OCI-LY3 (cell line): Measurements from ENCODE around the gene APOL3.

Experiments
- H2AFZ ChIP-seq: fragments of 200-600, 300-600 bp; shearing (Covaris generic); 2 replicates; pipeline ENCODE4 v1.6.0; 2014; ENCODE audit warnings: antibody characterized with exemption, low read depth, low read length
- H3K27ac ChIP-seq: fragments of 200-600, 300-600 bp; sonication (generic); 2 replicates; pipeline ENCODE4 v1.5.1; 2014; ENCODE audit warnings: mild to moderate bottlenecking, low read length, moderate library complexity, mixed read lengths
- H3K27me3 ChIP-seq: fragments of 200-600, 300-600 bp; sonication (generic); 2 replicates; pipeline ENCODE4 v1.6.1; 2014; ENCODE audit warnings: low read depth, low read length, mixed read lengths
- H3K36me3 ChIP-seq: fragments of 200-600, 300-600 bp; sonication (generic); replicated peaks from 2 replicates; pipeline ENCODE3; 2014; ENCODE audit warnings: low read depth, low read length, mixed read lengths
- H3K4me1 ChIP-seq: fragments of 300-600, 200-600 bp; sonication (generic); 2 replicates; pipeline ENCODE4 v1.6.1; 2014; ENCODE audit warnings: low read length, mixed read lengths
- H3K4me2 ChIP-seq: fragments of 200-600, 300-600 bp; sonication (generic); 2 replicates; pipeline ENCODE4 v1.6.1; 2014; ENCODE audit warnings: low read length, mixed read lengths
- H3K4me3 ChIP-seq: fragments of 300-600, 200-600 bp; sonication (generic); 2 replicates; pipeline ENCODE4 v1.5.1; 2014; ENCODE audit warnings: antibody characterized with exemption, mild to moderate bottlenecking, low read length, moderate library complexity
- H3K79me2 ChIP-seq: fragments of 300-600, 200-600 bp; shearing (Covaris generic); 2 replicates; pipeline ENCODE4 v1.6.1; 2014; ENCODE audit warnings: mild to moderate bottlenecking, low read length, mixed read lengths
- H3K9ac ChIP-seq: fragments of 300-600, 200-600 bp; shearing (Covaris generic); 2 replicates; pipeline ENCODE4 v1.6.0; 2014; ENCODE audit warnings: mild to moderate bottlenecking, low read length, moderate library complexity
- H3K9me3 ChIP-seq: fragments of 200-600, 300-600 bp; shearing (Covaris generic); 2 replicates; pipeline ENCODE4 v1.6.1; 2014; ENCODE audit warnings: low read length, mixed read lengths; ENCODE audit not compliant: insufficient read depth
- H4K20me1 ChIP-seq: fragments of 200-600, 300-600 bp; sonication (generic); 2 replicates; pipeline ENCODE4 v1.6.1; 2016; ENCODE audit warnings: low read length, mixed read lengths; ENCODE audit not compliant: insufficient read depth
- CTCF ChIP-seq: fragments of 200-600, 300-600 bp; sonication (generic); IDR thresholded peaks from 2 replicates; pipeline ENCODE4 v1.5.1; 2014; ENCODE audit warnings: antibody characterized with exemption, low read length, low read depth
- EZH2phosphoT487 ChIP-seq: fragments of 200-600 bp; shearing (Covaris generic); IDR thresholded peaks from 2 replicates; pipeline ENCODE4 v1.6.1; 2018; ENCODE audit warnings: antibody characterized with exemption, mixed run types, low read depth

The APOL3 gene

GRCh38 chr22:36131907-36132306 lies 28.6 kb downstream of the APOL3 start:
- Histone ChIP-seq H4K20me1 (no peaks in the 10 kb centered on the region), H2AFZ (no peak overlapping the region), H3K36me3 (no peaks in the 10 kb centered on the region), H3K27ac (no peak overlapping the region), H3K4me1 (peaks cover 6% of the 10 kb centered on the region; the same call in 1 of the 2 replicates), H3K79me2 (no peaks in the 10 kb centered on the region), H3K4me3 (no peak overlapping the region), H3K9me3 (no peaks in the 10 kb centered on the region), H3K4me2 (no peak overlapping the region), H3K9ac (no peak overlapping the region), H3K27me3 (peaks cover 67% of the 10 kb centered on the region)
- TF ChIP-seq EZH2phosphoT487 (no peak), CTCF (no peak)

DNA sequence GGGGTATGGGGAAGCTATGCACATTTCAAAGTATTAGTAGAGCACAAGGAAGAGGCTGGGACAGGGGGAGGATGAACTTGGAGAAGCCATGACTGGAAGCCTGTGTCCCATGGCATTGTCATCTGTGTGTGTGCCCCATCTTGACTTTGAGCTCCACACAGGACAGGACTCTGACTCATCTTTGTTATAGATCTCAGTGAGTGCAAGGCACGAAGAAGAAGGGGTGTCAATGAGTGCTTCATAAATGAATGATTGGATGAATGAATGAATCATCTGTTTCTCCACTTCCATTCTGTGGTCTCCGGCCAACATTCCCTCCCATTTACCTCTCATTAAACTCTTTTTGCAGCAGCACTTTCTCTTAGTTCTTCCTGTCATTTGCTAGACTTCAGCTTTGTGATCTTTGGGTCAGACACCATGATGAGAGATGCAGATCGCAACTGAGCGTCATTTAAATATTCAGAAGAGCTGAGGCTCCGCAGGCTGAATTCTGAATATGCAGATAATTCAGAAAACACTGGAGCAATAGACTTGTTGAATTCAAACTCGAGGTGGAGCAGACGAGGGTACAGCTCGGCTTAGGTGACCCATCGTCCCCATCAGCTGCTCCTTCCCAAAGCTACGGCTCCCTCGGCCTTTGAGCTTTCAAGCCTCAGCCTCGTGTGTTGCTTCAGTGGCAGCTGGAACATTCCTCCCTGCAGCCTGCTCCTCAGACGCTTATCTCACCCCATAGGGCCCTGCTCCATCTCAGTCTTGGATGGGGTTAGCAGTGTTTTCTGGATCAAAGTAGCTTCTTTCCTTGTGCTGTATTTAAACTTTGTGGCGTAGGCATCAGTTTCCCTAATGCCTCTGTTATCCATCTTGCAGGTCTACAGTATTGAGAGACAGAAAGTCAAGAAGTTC lies 30.8 kb downstream of the APOL3 start:
- no peak for TF ChIP-seq CTCF
- TF ChIP-seq EZH2phosphoT487: no peak
- H3K9ac ChIP-seq: no peak overlapping the region
- no peak overlapping the region for H3K27ac ChIP-seq
- H3K36me3 ChIP-seq: no peaks in the 10 kb centered on the region
- no peaks in the 10 kb centered on the region for H3K9me3 ChIP-seq
- H3K4me3 ChIP-seq: no peak overlapping the region
- no peak overlapping the region for H3K4me2 ChIP-seq
- peaks cover 59% of the 10 kb centered on the region for H3K27me3 ChIP-seq
- H3K4me1 ChIP-seq: no peaks in the 10 kb centered on the region
- no peaks in the 10 kb centered on the region for H4K20me1 ChIP-seq
- H3K79me2 ChIP-seq: no peaks in the 10 kb centered on the region
- no peak overlapping the region for H2AFZ ChIP-seq

DNA sequence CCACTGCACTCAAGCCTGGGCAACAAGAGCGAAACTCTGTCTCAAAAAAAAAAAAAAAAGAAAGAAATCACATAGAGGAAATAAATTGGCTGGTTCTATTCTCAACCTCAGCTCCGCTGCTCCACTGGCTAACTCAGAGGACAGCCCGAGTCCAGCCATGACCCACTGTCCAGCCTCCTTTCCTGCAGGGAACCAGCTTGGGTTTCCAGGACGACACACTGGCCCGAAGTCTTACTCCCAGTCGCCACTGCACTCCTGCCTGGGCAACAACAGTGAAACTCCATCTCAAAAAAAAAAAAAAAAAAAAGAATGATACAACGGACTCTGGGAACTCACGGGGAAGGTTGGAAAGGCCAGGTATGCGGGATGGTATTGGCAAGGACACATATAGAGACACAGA lies 31.5 kb downstream of the APOL3 start:
- Histone ChIP-seq H3K27ac (no peak overlapping the region), H3K36me3 (no peaks in the 10 kb centered on the region), H4K20me1 (no peaks in the 10 kb centered on the region), H2AFZ (no peak overlapping the region), H3K4me3 (no peak overlapping the region), H3K4me2 (no peak overlapping the region), H3K27me3 (peaks cover 54% of the 10 kb centered on the region), H3K9ac (no peak overlapping the region), H3K9me3 (no peaks in the 10 kb centered on the region), H3K4me1 (0 out of 2 replicates have a peak, but pooled peaks cover 3% of the 10 kb centered on the region), H3K79me2 (no peaks in the 10 kb centered on the region)
- TF ChIP-seq CTCF: no peak

GRCh38 chr22:36125994-36126531 lies 34.5 kb downstream of the APOL3 start:
- Histone ChIP-seq H3K79me2 (no peaks in the 10 kb centered on the region), H3K9ac (no peak overlapping the region), H4K20me1 (no peaks in the 10 kb centered on the region), H2AFZ (no peak overlapping the region), H3K4me1 (0 out of 2 replicates have a peak, but pooled peaks cover 3% of the 10 kb centered on the region), H3K4me3 (no peak overlapping the region), H3K27me3 (peaks cover 27% of the 10 kb centered on the region), H3K36me3 (no peaks in the 10 kb centered on the region), H3K27ac (no peak overlapping the region), H3K9me3 (no peaks in the 10 kb centered on the region), H3K4me2 (no peak overlapping the region)
- TF ChIP-seq CTCF (no peak), EZH2phosphoT487 (no peak)
